Measurements from ENCODE around the gene HDAC4.

HDAC4 gene

DNA sequence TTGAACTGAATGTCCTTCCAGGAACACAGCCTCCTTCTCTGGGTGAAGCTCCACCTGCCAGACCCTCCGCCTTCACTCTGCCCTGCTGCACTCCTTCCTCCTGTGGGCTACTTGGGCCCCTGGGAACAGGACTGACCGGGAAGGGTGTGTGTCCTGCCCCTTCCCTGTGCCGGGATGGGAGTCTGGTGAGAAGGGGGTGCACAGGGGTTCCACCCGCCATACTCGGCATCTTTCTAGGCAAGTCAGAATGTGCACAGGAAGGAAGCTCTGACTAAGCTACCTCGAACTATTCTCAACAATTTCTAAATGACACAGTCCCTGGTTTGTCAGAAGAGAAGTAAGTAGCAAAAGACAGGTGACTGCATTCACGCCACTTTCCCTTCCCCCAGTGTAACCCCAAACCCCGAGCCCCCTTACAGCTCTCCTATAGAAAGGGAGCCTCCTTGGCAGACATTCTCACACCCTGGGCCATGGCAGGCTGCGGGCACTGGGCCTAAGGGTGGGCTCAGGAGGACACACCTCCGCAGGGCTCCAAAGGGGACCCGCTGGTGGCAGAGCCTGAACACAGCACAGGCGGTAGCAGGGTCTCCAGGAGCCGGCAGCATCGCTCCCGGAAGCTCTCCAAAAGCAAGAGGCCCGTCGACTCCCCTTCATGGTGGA is 184.1 kb downstream of the HDAC4 start:
- DNase-seq (ENCODE audit: low read depth), result no peak

- no peak for DNase-seq (ENCODE audit: low read depth)
Observed at GRCh38 chr2:239215988-239216613, 184.7 kb downstream of the HDAC4 start.

GRCh38 chr2:239215136-239215925 is 185.5 kb downstream of the HDAC4 start:
- no peak for DNase-seq (ENCODE audit: low read depth)

GRCh38 chr2:239214725-239215124 is 186.1 kb downstream of the HDAC4 start:
- no peak for DNase-seq (ENCODE audit: low read depth)

- DNase-seq (ENCODE audit: low read depth), result no peak
Observed at GRCh38 chr2:239213643-239214101, 187.1 kb downstream of the HDAC4 start.

GRCh38 chr2:239212929-239213642 is 187.7 kb downstream of the HDAC4 start:
- no peak for DNase-seq (ENCODE audit: low read depth)

GRCh38 chr2:239212121-239212928 is 188.5 kb downstream of the HDAC4 start:
- no peak for DNase-seq (ENCODE audit: low read depth)

GRCh38 chr2:239211396-239212094 is 189.3 kb downstream of the HDAC4 start:
- no peak for DNase-seq (ENCODE audit: low read depth)

DNA sequence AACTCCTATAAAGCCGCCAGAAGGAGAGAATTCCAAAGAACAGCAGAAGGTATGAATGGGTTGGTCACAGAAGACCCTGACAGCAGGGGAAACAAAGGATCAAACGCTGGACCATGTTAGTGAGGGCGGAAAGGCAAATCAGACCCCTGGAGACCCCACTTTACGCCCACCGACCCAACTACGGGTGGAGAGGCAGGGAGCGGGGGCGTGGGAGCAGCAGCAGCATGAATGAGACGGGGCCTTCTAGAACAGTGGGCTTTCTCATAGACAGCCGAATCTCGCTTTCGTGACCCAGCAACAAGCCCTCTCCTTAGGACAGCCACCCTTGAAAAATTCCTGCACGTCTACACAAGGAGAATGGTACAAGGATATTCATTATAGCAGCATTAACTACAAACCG is 191.0 kb downstream of the HDAC4 start:
- no peak for DNase-seq (ENCODE audit: low read depth)

DNA sequence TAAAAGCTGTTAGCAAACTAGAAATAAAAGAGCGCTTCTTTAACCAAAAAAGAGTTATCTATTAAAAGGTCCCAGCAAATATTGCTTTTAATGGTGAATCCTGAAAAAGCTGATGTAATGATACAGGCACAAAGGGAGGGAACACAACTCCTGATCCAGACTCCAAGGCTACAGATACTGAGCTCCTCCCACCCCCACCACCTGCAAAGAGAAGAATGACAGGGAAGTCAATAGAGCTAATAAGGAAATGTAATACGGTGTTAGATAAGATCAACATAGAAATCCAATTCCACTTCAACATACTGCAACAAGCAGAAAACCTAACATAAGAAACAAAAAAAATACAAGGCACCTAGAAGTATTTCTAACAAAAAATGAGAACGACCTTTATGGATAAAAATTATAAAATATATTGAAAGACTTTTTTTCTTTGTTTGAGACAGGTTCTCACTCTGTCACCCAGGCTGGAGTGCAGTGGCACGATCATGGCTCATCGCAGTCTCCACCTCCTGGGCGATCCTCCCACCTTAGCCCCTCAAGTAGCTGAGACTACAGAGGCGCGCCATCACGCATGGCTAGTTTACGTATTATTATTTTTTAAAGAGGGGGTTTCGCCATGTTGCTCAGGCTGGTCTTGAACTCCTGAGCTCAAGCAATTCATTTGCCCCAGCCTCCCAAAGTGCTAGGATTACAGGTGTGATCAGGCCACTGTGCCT is 192.2 kb downstream of the HDAC4 start:
- no peak for DNase-seq (ENCODE audit: low read depth)

- no peak for DNase-seq (ENCODE audit: low read depth)
Observed at GRCh38 chr2:239206851-239207250, 194.0 kb downstream of the HDAC4 start.

GRCh38 chr2:239206042-239206441 is 194.8 kb downstream of the HDAC4 start:
- DNase-seq (ENCODE audit: low read depth), result no peak

GRCh38 chr2:239204876-239205468 is 195.8 kb downstream of the HDAC4 start:
- no peak for DNase-seq (ENCODE audit: low read depth)

DNA sequence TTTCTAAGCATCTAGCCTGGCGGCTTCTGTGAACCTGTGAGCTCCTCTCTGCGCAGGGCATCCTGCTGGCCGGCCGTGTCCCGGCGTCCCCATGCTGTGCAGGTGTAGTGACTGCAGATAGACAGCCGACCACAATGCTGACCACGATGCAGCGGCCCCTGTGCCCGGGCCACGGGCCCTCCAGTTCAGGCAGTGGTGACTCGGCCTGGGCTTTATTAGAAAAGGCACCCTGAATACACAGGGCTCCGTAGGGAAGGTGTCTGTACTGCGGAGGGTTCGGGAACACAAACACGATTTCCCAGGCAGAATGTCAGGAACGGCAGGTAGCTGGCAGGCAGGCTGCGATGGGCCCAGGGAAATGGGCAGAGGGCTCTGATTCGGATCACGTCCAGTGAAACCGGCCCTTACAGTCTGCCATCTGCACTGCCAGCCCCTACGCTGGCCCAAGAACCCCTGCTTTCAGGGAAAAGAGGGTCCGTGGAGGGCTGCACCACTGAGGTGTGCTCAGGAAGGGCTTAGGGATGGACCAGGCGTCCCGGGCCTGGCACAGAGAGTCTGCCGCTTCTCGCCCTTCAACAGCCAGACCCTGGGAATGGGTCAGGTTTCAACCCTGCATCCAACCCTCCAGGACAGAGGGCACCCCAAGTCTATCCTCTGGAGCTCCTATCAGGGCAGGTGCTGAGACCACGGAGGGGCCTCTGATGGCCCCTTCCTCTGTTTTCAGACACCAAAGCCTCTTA is 196.5 kb downstream of the HDAC4 start:
- DNase-seq (ENCODE audit: low read depth), result no peak

- DNase-seq (ENCODE audit: low read depth), result no peak
Observed at GRCh38 chr2:239203443-239204135, 197.2 kb downstream of the HDAC4 start.

GRCh38 chr2:239202836-239203235 is 198.0 kb downstream of the HDAC4 start:
- DNase-seq (ENCODE audit: low read depth), result no peak

GRCh38 chr2:239202343-239202742 is 198.5 kb downstream of the HDAC4 start:
- DNase-seq (ENCODE audit: low read depth), result no peak

GRCh38 chr2:239201884-239202283 is 198.9 kb downstream of the HDAC4 start:
- DNase-seq (ENCODE audit: low read depth), result no peak

DNA sequence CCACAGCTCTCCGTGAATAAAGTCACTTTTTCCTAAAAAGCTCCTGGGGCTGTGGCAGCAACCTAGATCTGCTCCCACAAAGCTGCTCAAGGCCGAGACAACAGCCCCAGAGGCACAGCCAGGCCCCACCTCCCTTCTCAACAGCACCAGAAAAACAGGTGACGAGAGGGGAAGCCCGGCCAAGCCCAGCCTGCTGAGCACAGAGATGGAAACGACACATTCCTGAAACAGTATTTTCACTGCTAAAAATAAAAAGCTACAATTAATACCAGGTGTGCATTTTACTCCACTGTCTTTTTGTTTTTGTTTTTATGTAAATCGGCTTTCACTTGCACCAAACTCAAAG is 199.3 kb downstream of the HDAC4 start:
- no peak for DNase-seq (ENCODE audit: low read depth)
